Nephron progenitor cell (in vitro differentiated cells): ENCODE data around the gene ZDHHC23.

ENCODE experiments used
- DNase-seq: peaks from one replicate; pipeline ENCODE4 v3.0.0; 2021
- H3K27ac Mint-ChIP-seq: 2 replicates; pipeline ENCODE4 v1.8.0; 2021; ENCODE audit warnings: mild to moderate bottlenecking, moderate library complexity, mixed read lengths
- H3K27me3 Mint-ChIP-seq: 2 replicates; pipeline ENCODE4 v1.8.0; 2021; ENCODE audit warnings: mild to moderate bottlenecking, low read depth, mixed read lengths; ENCODE audit not compliant: poor library complexity
- H3K36me3 Mint-ChIP-seq: 2 replicates; pipeline ENCODE4 v1.8.0; 2021; ENCODE audit warnings: low read depth, mixed read lengths
- H3K4me1 Mint-ChIP-seq: 2 replicates; pipeline ENCODE4 v1.8.0; 2021; ENCODE audit warnings: mixed read lengths
- H3K4me3 Mint-ChIP-seq: 2 replicates; pipeline ENCODE4 v1.8.0; 2021; ENCODE audit warnings: mild to moderate bottlenecking, moderate library complexity, mixed read lengths
- H3K9me3 Mint-ChIP-seq: 2 replicates; pipeline ENCODE4 v1.8.0; 2021; ENCODE audit warnings: mild to moderate bottlenecking, moderate library complexity, mixed read lengths
- CTCF ChIP-seq: fragments of 200-600 bp; sonication (generic); IDR thresholded peaks from 2 replicates; pipeline ENCODE4 v1.5.0; 2021; ENCODE audit warnings: antibody characterized with exemption

The ZDHHC23 gene

GRCh38 chr3:114011059-114011797 is 63.4 kb downstream of the ZDHHC23 start:
- no peak for DNase-seq
- Mint-ChIP-seq H3K27me3 (no peaks in the 10 kb centered on the region), H3K4me3 (no peak overlapping the region), H3K36me3 (peaks cover 10% of the 10 kb centered on the region), H3K27ac (no peak overlapping the region), H3K4me1 (no peaks in the 10 kb centered on the region), H3K9me3 (no peaks in the 10 kb centered on the region)
- TF ChIP-seq CTCF, result no peak
